Colon (tissue), 2 donors: Measurements from ENCODE around the gene ATAT1.

Experiments used
- FAIRE-seq: peaks from 2 replicates; lab custom pipeline; 2012; peaks lifted over from hg19 to GRCh38; lab: Jason Lieb, UNC
- donor health status: control.
- donor health status: control.

Gene ATAT1

GRCh38 chr6:30684386-30685156 is 57.9 kb downstream of the ATAT1 start:
- FAIRE-seq: no peak

GRCh38 chr6:30685157-30686008 is 58.7 kb downstream of the ATAT1 start:
- no peak for FAIRE-seq

GRCh38 chr6:30686009-30686907 is 59.6 kb downstream of the ATAT1 start, which contains the start of gene PPP1R18:
TSS of gene PPP1R18 (minus strand) at chr6:30686645. CDS start at chr6:30686018, 627 bp downstream.
- FAIRE-seq: no peak

GRCh38 chr6:30686908-30687658 is 60.4 kb downstream of the ATAT1 start:
- FAIRE-seq: no peak

- FAIRE-seq: no peak
Observed at GRCh38 chr6:30687659-30688431, 61.2 kb downstream of the ATAT1 start.

- no peak for FAIRE-seq
Observed at GRCh38 chr6:30688569-30688968, 61.9 kb downstream of the ATAT1 start.

GRCh38 chr6:30689022-30689865 is 62.6 kb downstream of the ATAT1 start:
- FAIRE-seq: no peak

GRCh38 chr6:30689985-30690384 is 63.3 kb downstream of the ATAT1 start:
- no peak for FAIRE-seq

GRCh38 chr6:30690403-30691207 is 63.9 kb downstream of the ATAT1 start, which contains the start of gene NRM:
TSS of gene NRM (minus strand) at chr6:30690984. CDS start at chr6:30690974, 10 bp downstream.
- no peak for FAIRE-seq

GRCh38 chr6:30691208-30691847 is 64.7 kb downstream of the ATAT1 start:
- FAIRE-seq: no peak
